ENCODE results near the gene PICALM.
"Not testable (repeated sequence)": the region's sequence is repeated elsewhere in the genome, so short reads cannot be mapped to it uniquely, and the experiment has no call there.

Gene PICALM

GRCh38 chr11:85930879-85931366 lies 138.0 kb downstream of the PICALM start:
- Histone ChIP-seq H3K36me3 (ENCODE audit: control insufficient read depth, insufficient read depth, low read length) (no peaks in the 10 kb centered on the region), H3K4me1 (ENCODE audit: control insufficient read depth, insufficient read depth, low read length, poor library complexity, severe bottlenecking) (no peaks in the 10 kb centered on the region), H3K27ac (ENCODE audit: insufficient read depth, low read length, poor library complexity, severe bottlenecking) (no peak overlapping the region), H3K27me3 (replicated peaks; ENCODE audit: control insufficient read depth, insufficient read depth, low read length, poor library complexity, severe bottlenecking) (no peaks in the 10 kb centered on the region), H3K9me3 (ENCODE audit: control insufficient read depth, low read length) (no peaks in the 10 kb centered on the region), H3K4me3 (ENCODE audit: insufficient read depth, low read depth, low read length, poor library complexity, severe bottlenecking) (no peak overlapping the region)
- no peak for DNase-seq

GRCh38 chr11:85926653-85927214 lies 142.2 kb downstream of the PICALM start:
- H3K27me3 ChIP-seq (replicated peaks; ENCODE audit: control insufficient read depth, insufficient read depth, low read length, poor library complexity, severe bottlenecking); DNase-seq; H3K36me3 ChIP-seq (ENCODE audit: control insufficient read depth, insufficient read depth, low read length); H3K9me3 ChIP-seq (ENCODE audit: control insufficient read depth, low read length); H3K4me3 ChIP-seq (ENCODE audit: insufficient read depth, low read depth, low read length, poor library complexity, severe bottlenecking); H3K4me1 ChIP-seq (ENCODE audit: control insufficient read depth, insufficient read depth, low read length, poor library complexity, severe bottlenecking); H3K27ac ChIP-seq (ENCODE audit: insufficient read depth, low read length, poor library complexity, severe bottlenecking): not testable (repeated sequence)

GRCh38 chr11:85923455-85923854 lies 145.4 kb downstream of the PICALM start:
- DNase-seq: no peak
- no peaks in the 10 kb centered on the region for H3K4me1 ChIP-seq (ENCODE audit: control insufficient read depth, insufficient read depth, low read length, poor library complexity, severe bottlenecking)
- H3K27ac ChIP-seq (ENCODE audit: insufficient read depth, low read length, poor library complexity, severe bottlenecking): no peak overlapping the region
- no peaks in the 10 kb centered on the region for H3K36me3 ChIP-seq (ENCODE audit: control insufficient read depth, insufficient read depth, low read length)
- H3K27me3 ChIP-seq (replicated peaks; ENCODE audit: control insufficient read depth, insufficient read depth, low read length, poor library complexity, severe bottlenecking): no peaks in the 10 kb centered on the region
- no peaks in the 10 kb centered on the region for H3K9me3 ChIP-seq (ENCODE audit: control insufficient read depth, low read length)
- no peak overlapping the region for H3K4me3 ChIP-seq (ENCODE audit: insufficient read depth, low read depth, low read length, poor library complexity, severe bottlenecking)

DNA sequence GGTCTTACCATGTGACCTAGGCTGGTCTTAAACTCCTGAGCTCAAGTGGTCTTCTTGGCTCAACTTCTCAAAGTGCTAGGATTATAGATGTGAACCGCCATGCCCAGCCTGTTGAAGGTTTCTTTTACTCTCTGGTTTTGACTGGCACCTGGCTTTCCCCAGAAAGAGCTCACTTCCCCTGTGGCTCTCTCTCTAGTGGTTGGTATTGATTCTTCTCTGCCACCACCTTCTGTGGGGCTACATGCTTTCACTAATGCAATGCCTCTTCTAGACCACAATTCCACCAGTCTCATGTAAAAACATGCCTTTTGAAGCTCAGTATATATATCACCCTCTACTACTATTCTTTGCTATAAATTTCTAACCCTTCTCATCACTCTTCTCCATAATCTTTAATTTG lies 146.5 kb downstream of the PICALM start:
- Histone ChIP-seq H3K4me1 (ENCODE audit: control insufficient read depth, insufficient read depth, low read length, poor library complexity, severe bottlenecking) (no peaks in the 10 kb centered on the region), H3K27ac (ENCODE audit: insufficient read depth, low read length, poor library complexity, severe bottlenecking) (no peak overlapping the region), H3K27me3 (replicated peaks; ENCODE audit: control insufficient read depth, insufficient read depth, low read length, poor library complexity, severe bottlenecking) (no peaks in the 10 kb centered on the region), H3K36me3 (ENCODE audit: control insufficient read depth, insufficient read depth, low read length) (no peaks in the 10 kb centered on the region), H3K4me3 (ENCODE audit: insufficient read depth, low read depth, low read length, poor library complexity, severe bottlenecking) (no peak overlapping the region), H3K9me3 (ENCODE audit: control insufficient read depth, low read length) (no peaks in the 10 kb centered on the region)
- DNase-seq: no peak

DNA sequence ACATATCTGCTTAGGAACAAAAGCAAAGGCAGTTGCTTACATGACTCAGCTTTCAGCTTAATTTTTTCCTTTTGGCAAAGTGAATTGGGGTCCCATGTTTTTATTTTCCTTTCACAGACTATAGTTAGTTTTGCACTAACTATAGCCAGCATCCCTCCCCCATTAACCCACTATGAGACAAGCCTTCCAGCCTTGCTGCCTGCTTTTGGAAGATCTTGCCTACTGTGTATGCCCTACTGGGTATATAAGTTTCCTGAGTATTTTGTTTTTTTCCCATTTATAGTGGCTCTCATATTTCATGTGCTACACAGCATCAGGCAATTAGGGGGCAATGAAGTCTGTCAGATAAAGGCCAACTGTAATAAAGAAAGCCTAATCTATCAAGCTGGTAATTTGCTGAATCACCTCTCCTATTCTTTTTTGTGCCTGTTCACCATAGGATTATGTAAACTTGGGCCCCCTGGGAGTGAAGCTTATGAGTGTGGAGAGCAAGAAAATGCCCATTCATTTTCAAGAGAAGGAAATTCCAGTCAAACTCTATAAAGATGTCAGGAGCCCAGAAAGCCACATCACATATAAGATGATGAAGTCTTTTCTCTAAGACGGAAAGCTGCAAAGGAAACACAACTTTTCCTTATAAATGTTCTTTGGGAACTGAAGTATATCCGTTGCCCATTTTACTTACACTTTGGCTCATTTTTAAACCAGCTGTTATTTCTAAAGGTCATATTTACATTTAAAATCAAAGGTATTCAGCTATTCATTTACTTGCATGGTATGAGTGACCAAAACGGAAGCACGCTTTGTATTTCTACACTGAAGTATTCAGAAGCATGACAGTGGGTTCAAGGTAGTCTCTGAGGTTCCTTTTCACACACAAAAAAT lies 149.7 kb downstream of the PICALM start:
- no peaks in the 10 kb centered on the region for H3K27me3 ChIP-seq (replicated peaks; ENCODE audit: control insufficient read depth, insufficient read depth, low read length, poor library complexity, severe bottlenecking)
- H3K36me3 ChIP-seq (ENCODE audit: control insufficient read depth, insufficient read depth, low read length): no peaks in the 10 kb centered on the region
- no peaks in the 10 kb centered on the region for H3K9me3 ChIP-seq (ENCODE audit: control insufficient read depth, low read length)
- no peak overlapping the region for H3K27ac ChIP-seq (ENCODE audit: insufficient read depth, low read length, poor library complexity, severe bottlenecking)
- no peak overlapping the region for H3K4me3 ChIP-seq (ENCODE audit: insufficient read depth, low read depth, low read length, poor library complexity, severe bottlenecking)
- DNase-seq: no peak
- H3K4me1 ChIP-seq (ENCODE audit: control insufficient read depth, insufficient read depth, low read length, poor library complexity, severe bottlenecking): no peaks in the 10 kb centered on the region

- DNase-seq: no peak
These were observed 154.5 kb downstream of the PICALM start for GRCh38 chr11:85914425-85914824.

DNA sequence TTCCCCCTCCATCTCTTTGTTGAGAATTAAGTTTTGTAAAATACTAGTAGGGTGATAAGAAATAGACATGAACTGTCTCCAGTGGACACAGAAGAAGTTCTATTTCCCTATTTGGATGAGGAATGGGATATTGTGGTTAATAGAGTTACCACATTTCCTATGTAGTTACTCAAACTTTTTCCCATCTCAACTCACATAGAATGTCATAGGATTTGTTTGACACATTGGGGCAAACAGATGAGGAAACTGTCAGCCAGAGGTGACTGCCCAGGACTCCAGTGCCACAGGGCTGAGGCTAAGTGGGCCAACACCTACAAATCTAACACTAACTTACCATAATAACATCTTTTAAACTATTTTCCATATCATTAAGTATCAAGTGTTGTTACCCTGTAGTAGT lies 155.4 kb downstream of the PICALM start:
- Histone ChIP-seq H3K27me3 (replicated peaks; ENCODE audit: control insufficient read depth, insufficient read depth, low read length, poor library complexity, severe bottlenecking) (no peaks in the 10 kb centered on the region), H3K36me3 (ENCODE audit: control insufficient read depth, insufficient read depth, low read length) (no peaks in the 10 kb centered on the region), H3K9me3 (ENCODE audit: control insufficient read depth, low read length) (no peaks in the 10 kb centered on the region), H3K4me3 (ENCODE audit: insufficient read depth, low read depth, low read length, poor library complexity, severe bottlenecking) (no peak overlapping the region), H3K4me1 (ENCODE audit: control insufficient read depth, insufficient read depth, low read length, poor library complexity, severe bottlenecking) (no peaks in the 10 kb centered on the region), H3K27ac (ENCODE audit: insufficient read depth, low read length, poor library complexity, severe bottlenecking) (no peak overlapping the region)
- no peak for DNase-seq

More at GRCh38 chr11:85914425-85914824, 154.5 kb downstream of the PICALM start:
- Histone ChIP-seq H3K9me3 (ENCODE audit: control insufficient read depth, low read length) (no peaks in the 10 kb centered on the region), H3K36me3 (ENCODE audit: control insufficient read depth, insufficient read depth, low read length) (no peaks in the 10 kb centered on the region), H3K4me3 (ENCODE audit: insufficient read depth, low read depth, low read length, poor library complexity, severe bottlenecking) (no peak overlapping the region), H3K27ac (ENCODE audit: insufficient read depth, low read length, poor library complexity, severe bottlenecking) (no peak overlapping the region), H3K27me3 (replicated peaks; ENCODE audit: control insufficient read depth, insufficient read depth, low read length, poor library complexity, severe bottlenecking) (no peaks in the 10 kb centered on the region), H3K4me1 (ENCODE audit: control insufficient read depth, insufficient read depth, low read length, poor library complexity, severe bottlenecking) (no peaks in the 10 kb centered on the region)

GRCh38 chr11:85912414-85912813 lies 156.5 kb downstream of the PICALM start:
- Histone ChIP-seq H3K27me3 (replicated peaks; ENCODE audit: control insufficient read depth, insufficient read depth, low read length, poor library complexity, severe bottlenecking) (no peaks in the 10 kb centered on the region), H3K4me3 (ENCODE audit: insufficient read depth, low read depth, low read length, poor library complexity, severe bottlenecking) (no peak overlapping the region), H3K27ac (ENCODE audit: insufficient read depth, low read length, poor library complexity, severe bottlenecking) (no peak overlapping the region), H3K4me1 (ENCODE audit: control insufficient read depth, insufficient read depth, low read length, poor library complexity, severe bottlenecking) (no peaks in the 10 kb centered on the region), H3K9me3 (ENCODE audit: control insufficient read depth, low read length) (no peaks in the 10 kb centered on the region), H3K36me3 (ENCODE audit: control insufficient read depth, insufficient read depth, low read length) (no peaks in the 10 kb centered on the region)
- no peak for DNase-seq
